ENCODE results near the gene NELFA. TPM values are rescaled to one million over a fixed set of nuclear protein-coding genes. Genes with fewer than 3 reads are reported as not detected.

The NELFA gene
- total and polyA plus RNA-seq, 2 of the 13 experiments (the other 11 are each of a cell fraction or from before 2014, with no cell fraction given), result 13.3 to 18.5 TPM

DNA sequence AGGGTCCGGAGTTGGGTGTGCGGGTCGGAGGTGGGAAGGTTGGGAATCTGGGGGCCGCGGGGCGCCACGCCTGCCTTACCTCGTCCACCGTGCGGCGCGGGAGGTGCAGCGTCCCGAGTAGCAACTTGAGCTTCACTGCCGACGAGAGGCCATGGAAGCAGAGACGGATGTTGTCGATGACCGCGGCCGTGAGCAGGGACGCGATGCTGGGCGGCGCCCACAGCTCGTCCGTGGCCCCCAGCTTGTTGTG, 178 bp downstream of the NELFA start (continued):
- TF ChIP-seq, protein P1, sequence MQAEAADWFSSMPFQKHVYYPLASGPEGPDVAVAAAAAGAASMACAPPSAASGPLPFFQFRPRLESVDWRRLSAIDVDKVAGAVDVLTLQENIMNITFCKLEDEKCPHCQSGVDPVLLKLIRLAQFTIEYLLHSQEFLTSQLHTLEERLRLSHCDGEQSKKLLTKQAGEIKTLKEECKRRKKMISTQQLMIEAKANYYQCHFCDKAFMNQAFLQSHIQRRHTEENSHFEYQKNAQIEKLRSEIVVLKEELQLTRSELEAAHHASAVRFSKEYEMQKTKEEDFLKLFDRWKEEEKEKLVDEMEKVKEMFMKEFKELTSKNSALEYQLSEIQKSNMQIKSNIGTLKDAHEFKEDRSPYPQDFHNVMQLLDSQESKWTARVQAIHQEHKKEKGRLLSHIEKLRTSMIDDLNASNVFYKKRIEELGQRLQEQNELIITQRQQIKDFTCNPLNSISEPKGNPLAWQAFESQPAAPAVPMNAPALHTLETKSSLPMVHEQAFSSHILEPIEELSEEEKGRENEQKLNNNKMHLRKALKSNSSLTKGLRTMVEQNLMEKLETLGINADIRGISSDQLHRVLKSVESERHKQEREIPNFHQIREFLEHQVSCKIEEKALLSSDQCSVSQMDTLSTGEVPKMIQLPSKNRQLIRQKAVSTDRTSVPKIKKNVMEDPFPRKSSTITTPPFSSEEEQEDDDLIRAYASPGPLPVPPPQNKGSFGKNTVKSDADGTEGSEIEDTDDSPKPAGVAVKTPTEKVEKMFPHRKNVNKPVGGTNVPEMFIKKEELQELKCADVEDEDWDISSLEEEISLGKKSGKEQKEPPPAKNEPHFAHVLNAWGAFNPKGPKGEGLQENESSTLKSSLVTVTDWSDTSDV (CRISPR knock-in tag; IDR thresholded peaks at IDR 0.05), result no peak
- TF ChIP-seq SRF (IDR thresholded peaks at IDR 0.05; ENCODE audit: low read depth, low read length) (no peak), ZNF329 (CRISPR knock-in tag; IDR thresholded peaks at IDR 0.05; ENCODE audit: low read depth) (no peak), ZNF34 (CRISPR knock-in tag; IDR thresholded peaks at IDR 0.05; ENCODE audit: borderline replicate concordance) (no peak), TAF1 (CRISPR knock-in tag; IDR thresholded peaks at IDR 0.05) (no peak; the same call in 1 of the 2 replicates), ZZZ3 (CRISPR knock-in tag; IDR thresholded peaks at IDR 0.05; ENCODE audit: borderline replicate concordance) (no peak), FOXK1 (CRISPR knock-in tag; IDR thresholded peaks at IDR 0.05; ENCODE audit: borderline replicate concordance, low read depth) (no peak), EHMT2 (IDR thresholded peaks at IDR 0.05; ENCODE audit: borderline replicate concordance, low read depth, low read length) (no peak), TMF1 (CRISPR knock-in tag; IDR thresholded peaks at IDR 0.05; ENCODE audit: low read depth) (no peak; the same call in 1 of the 2 replicates), ZNF790 (CRISPR knock-in tag; IDR thresholded peaks at IDR 0.05; ENCODE audit: borderline replicate concordance) (no peak), ELF1 (CRISPR knock-in tag; IDR thresholded peaks at IDR 0.05) (0 out of 2 replicates have a peak, but pooled peaks have one; percentile 1), KLF9 (CRISPR knock-in tag; IDR thresholded peaks at IDR 0.05; ENCODE audit: low read depth) (no peak; the same call in 1 of the 2 replicates), ZSCAN31 (CRISPR knock-in tag; IDR thresholded peaks at IDR 0.05; ENCODE audit: low read depth) (peak; percentile 14; the same call in 1 of the 2 replicates), ZFYVE20 (CRISPR knock-in tag; IDR thresholded peaks at IDR 0.05; ENCODE audit: borderline replicate concordance, low read depth) (peak; percentile 81), SP1 (IDR thresholded peaks at IDR 0.05) (no peak), SP1 (CRISPR knock-in tag; IDR thresholded peaks at IDR 0.05) (no peak), KLF16 (CRISPR knock-in tag; IDR thresholded peaks at IDR 0.05) (no peak), ZNF354B (CRISPR knock-in tag; IDR thresholded peaks at IDR 0.05) (no peak), STAT5B (CRISPR knock-in tag; IDR thresholded peaks at IDR 0.05) (peak; percentile 74; the same call in 1 of the 2 replicates)
- TF ChIP-seq, protein P2, sequence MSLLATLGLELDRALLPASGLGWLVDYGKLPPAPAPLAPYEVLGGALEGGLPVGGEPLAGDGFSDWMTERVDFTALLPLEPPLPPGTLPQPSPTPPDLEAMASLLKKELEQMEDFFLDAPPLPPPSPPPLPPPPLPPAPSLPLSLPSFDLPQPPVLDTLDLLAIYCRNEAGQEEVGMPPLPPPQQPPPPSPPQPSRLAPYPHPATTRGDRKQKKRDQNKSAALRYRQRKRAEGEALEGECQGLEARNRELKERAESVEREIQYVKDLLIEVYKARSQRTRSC (CRISPR knock-in tag; IDR thresholded peaks at IDR 0.05; ENCODE audit: low read depth), result no peak
- TF ChIP-seq, protein P3, sequence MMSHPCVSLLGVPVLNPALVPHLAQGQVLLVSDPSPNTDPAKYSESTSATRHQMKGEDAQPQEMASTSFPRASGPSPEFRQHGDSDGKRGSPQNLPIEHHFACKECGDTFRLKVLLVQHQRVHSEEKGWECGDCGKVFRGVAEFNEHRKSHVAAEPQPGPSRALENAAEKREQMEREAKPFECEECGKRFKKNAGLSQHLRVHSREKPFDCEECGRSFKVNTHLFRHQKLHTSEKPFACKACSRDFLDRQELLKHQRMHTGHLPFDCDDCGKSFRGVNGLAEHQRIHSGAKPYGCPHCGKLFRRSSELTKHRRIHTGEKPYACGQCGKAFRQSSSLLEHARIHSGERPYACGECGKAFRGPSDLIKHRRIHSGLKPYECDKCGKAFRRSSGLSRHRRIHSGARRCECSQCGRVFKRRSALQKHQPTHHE (CRISPR knock-in tag; IDR thresholded peaks at IDR 0.05; ENCODE audit: borderline replicate concordance), result 0 out of 2 replicates have a peak, but pooled peaks have one; percentile 24
- TF ChIP-seq, protein P4, sequence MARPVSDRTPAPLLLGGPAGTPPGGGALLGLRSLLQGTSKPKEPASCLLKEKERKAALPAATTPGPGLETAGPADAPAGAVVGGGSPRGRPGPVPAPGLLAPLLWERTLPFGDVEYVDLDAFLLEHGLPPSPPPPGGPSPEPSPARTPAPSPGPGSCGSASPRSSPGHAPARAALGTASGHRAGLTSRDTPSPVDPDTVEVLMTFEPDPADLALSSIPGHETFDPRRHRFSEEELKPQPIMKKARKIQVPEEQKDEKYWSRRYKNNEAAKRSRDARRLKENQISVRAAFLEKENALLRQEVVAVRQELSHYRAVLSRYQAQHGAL (CRISPR knock-in tag; IDR thresholded peaks at IDR 0.05; ENCODE audit: not compliant biosample characterization), result peak; percentile 36
- TF ChIP-seq, protein P5, sequence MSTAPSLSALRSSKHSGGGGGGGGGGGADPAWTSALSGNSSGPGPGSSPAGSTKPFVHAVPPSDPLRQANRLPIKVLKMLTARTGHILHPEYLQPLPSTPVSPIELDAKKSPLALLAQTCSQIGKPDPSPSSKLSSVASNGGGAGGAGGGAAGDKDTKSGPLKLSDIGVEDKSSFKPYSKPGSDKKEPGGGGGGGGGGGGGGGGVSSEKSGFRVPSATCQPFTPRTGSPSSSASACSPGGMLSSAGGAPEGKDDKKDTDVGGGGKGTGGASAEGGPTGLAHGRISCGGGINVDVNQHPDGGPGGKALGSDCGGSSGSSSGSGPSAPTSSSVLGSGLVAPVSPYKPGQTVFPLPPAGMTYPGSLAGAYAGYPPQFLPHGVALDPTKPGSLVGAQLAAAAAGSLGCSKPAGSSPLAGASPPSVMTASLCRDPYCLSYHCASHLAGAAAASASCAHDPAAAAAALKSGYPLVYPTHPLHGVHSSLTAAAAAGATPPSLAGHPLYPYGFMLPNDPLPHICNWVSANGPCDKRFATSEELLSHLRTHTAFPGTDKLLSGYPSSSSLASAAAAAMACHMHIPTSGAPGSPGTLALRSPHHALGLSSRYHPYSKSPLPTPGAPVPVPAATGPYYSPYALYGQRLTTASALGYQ (CRISPR knock-in tag; IDR thresholded peaks at IDR 0.05), result no peak
